Measurements from ENCODE around the gene TMEM164. TPM values are rescaled to one million over a fixed set of nuclear protein-coding genes. Genes with fewer than 3 reads are reported as not detected.

TMEM164 gene
- total RNA-seq, 2 experiments from 2014 or later, result 9.1 to 11.0 TPM

DNA sequence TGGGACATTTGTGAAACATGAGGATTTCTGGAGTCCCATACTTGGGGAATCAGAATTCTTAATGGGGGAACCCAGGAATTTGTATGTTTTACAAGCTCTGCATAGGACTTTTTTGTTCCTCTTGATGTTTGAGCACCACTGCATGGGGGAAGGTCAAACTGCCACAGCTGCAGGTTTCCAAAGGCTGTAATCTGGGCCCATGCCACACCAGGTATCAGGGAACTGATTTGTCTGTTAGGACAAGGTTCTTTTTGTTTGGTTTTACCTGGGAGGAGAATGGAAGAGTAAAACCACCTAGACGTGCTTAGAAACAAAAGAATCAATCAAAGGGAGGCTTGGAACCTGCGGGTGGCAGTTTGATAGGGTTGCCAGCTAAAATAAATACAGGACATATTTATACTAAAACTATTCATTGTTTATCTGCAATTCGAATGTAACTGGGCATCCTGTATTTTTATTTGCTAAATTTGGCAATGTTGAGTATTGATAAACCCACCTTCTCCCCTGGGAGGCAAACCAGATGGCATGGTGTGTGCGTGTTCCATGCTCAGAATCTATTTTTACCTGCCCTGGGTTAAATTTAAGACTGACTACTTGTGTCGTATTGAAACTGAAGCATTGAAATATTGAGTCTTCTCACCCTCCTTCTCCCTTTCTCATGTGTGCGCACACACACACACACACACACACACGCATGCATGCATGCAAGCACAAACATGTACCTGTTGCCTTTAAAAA lies 63.7 kb downstream of the TMEM164 start:
- no peaks in the 10 kb centered on the region for H3K4me1 Mint-ChIP-seq
- peaks cover 4% of the 10 kb centered on the region for H3K36me3 Mint-ChIP-seq
- H3K27ac Mint-ChIP-seq, result no peak overlapping the region
- H3K27me3 Mint-ChIP-seq, result no peaks in the 10 kb centered on the region
- no peak for DNase-seq
- H3K4me3 Mint-ChIP-seq, result no peak overlapping the region
- no peaks in the 10 kb centered on the region for H3K9me3 Mint-ChIP-seq

DNA sequence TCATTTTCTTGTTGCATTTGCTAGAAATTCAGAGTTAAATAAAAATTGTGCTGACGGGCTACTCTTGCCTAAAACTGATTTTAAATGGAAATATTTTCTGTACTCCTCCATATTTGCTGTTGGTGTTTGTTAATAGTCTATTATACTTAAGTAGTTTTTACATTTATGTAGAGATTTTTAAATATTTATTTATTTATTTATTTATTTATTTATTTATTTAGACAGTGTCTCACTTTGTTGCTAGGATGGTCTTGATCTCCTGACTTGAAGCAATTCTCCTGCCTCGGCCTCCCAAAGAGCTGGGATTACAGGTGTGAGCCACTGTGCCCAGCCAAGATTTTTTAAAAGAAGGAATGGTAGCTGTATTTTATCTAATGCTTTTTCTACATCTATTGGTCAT lies 68.1 kb downstream of the TMEM164 start:
- H3K4me1 Mint-ChIP-seq, result no peaks in the 10 kb centered on the region
- peaks cover 25% of the 10 kb centered on the region for H3K36me3 Mint-ChIP-seq
- H3K27me3 Mint-ChIP-seq, result no peaks in the 10 kb centered on the region
- no peak overlapping the region for H3K4me3 Mint-ChIP-seq
- peaks cover 3% of the 10 kb centered on the region for H3K9me3 Mint-ChIP-seq
- no peak for DNase-seq
- no peak overlapping the region for H3K27ac Mint-ChIP-seq

GRCh38 chrX:110081320-110081719 lies 78.4 kb downstream of the TMEM164 start:
- Mint-ChIP-seq H3K36me3 (peaks cover 13% of the 10 kb centered on the region), H3K27me3 (no peaks in the 10 kb centered on the region), H3K27ac (no peak overlapping the region), H3K4me3 (no peak overlapping the region), H3K9me3 (peaks cover 2% of the 10 kb centered on the region), H3K4me1 (peaks cover 6% of the 10 kb centered on the region)
- DNase-seq, result no peak

GRCh38 chrX:110081740-110082139 lies 78.8 kb downstream of the TMEM164 start:
- Mint-ChIP-seq H3K4me3 (no peak overlapping the region), H3K27me3 (no peaks in the 10 kb centered on the region), H3K27ac (no peak overlapping the region), H3K9me3 (no peaks in the 10 kb centered on the region), H3K36me3 (peaks cover 10% of the 10 kb centered on the region), H3K4me1 (peaks cover 8% of the 10 kb centered on the region)
- no peak for DNase-seq

- Mint-ChIP-seq H3K4me3 (no peak overlapping the region), H3K27me3 (no peaks in the 10 kb centered on the region), H3K4me1 (peaks cover 9% of the 10 kb centered on the region), H3K27ac (no peak overlapping the region), H3K9me3 (no peaks in the 10 kb centered on the region), H3K36me3 (peaks cover 8% of the 10 kb centered on the region)
- DNase-seq, result no peak
Observed at GRCh38 chrX:110082161-110082560, 79.2 kb downstream of the TMEM164 start.

DNA sequence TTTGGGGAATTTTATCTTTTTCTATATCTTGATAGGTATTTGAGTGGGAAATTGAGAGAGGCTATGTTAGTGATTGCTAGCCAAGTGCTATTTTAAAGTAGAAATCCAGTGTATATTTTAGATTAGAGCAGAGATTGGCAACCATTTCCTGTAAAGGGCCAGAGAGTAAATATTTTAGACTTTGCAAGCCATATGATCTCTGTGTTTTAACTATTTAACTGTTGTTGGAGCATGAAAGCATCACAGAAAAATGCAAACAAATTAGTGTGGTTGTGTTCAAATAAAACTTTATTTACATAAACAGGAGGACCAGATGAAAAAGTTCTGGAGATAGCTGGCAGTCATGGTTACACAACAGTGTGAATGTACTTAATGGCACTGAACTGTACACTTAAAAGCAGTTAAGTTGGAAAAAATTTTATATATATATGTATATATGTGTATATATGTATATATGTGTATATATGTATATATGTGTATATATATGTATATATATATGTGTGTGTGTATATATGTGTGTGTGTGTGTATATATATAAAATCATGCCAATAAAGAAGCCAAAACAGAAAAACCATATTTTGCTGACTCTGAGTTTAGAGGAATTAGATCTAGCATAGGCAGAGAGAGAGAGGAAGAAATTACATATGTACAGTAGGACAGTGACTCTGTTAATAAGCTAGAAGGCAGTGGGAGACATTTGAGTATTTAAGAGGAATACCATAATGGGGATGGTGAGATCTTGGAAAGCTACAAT lies 83.4 kb downstream of the TMEM164 start:
- peaks cover 5% of the 10 kb centered on the region for H3K36me3 Mint-ChIP-seq
- H3K27me3 Mint-ChIP-seq, result no peaks in the 10 kb centered on the region
- H3K4me1 Mint-ChIP-seq, result peaks cover 23% of the 10 kb centered on the region
- no peaks in the 10 kb centered on the region for H3K9me3 Mint-ChIP-seq
- H3K4me3 Mint-ChIP-seq, result no peak overlapping the region
- DNase-seq, result no peak
- no peak overlapping the region for H3K27ac Mint-ChIP-seq

DNA sequence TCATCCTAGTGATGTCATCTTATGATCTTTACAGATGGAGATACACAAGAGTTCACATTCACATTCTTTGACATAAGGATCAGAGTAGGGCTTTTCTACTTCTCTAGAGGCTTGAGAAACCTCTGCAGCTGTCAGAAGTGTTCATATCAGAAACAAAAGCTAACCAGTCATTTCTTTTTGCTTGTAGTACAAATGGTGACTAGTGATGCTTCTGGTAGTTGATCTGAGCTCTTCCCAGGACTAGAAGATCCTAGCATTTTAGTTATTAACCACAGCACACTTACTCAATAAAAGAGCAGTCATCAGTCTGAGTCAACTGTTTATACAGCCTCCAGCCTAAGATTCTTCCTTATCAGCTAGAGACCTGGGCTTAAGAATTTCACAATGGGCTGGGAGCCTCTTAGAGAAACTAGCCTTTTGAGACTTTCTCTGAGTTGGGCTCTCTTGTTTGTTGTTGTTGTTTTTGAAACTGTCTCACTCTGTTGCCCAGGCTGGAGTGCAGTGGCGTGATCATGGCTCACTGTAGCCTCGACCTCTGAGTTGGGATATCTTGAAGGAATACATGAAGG lies 84.1 kb downstream of the TMEM164 start:
- Mint-ChIP-seq H3K9me3 (no peaks in the 10 kb centered on the region), H3K36me3 (peaks cover 5% of the 10 kb centered on the region)

GRCh38 chrX:110087485-110088356 lies 84.8 kb downstream of the TMEM164 start:
- no peak overlapping the region for H3K4me3 Mint-ChIP-seq
- DNase-seq, result no peak
- no peaks in the 10 kb centered on the region for H3K27me3 Mint-ChIP-seq
- H3K36me3 Mint-ChIP-seq, result peaks cover 5% of the 10 kb centered on the region
- H3K27ac Mint-ChIP-seq, result no peak overlapping the region
- peaks cover 23% of the 10 kb centered on the region for H3K4me1 Mint-ChIP-seq
- H3K9me3 Mint-ChIP-seq, result no peaks in the 10 kb centered on the region

More for the DNA sequence above, 84.1 kb downstream of the TMEM164 start:
- peaks cover 23% of the 10 kb centered on the region for H3K4me1 Mint-ChIP-seq
- no peaks in the 10 kb centered on the region for H3K27me3 Mint-ChIP-seq
- no peak overlapping the region for H3K27ac Mint-ChIP-seq
- no peak for DNase-seq
- no peak overlapping the region for H3K4me3 Mint-ChIP-seq

DNA sequence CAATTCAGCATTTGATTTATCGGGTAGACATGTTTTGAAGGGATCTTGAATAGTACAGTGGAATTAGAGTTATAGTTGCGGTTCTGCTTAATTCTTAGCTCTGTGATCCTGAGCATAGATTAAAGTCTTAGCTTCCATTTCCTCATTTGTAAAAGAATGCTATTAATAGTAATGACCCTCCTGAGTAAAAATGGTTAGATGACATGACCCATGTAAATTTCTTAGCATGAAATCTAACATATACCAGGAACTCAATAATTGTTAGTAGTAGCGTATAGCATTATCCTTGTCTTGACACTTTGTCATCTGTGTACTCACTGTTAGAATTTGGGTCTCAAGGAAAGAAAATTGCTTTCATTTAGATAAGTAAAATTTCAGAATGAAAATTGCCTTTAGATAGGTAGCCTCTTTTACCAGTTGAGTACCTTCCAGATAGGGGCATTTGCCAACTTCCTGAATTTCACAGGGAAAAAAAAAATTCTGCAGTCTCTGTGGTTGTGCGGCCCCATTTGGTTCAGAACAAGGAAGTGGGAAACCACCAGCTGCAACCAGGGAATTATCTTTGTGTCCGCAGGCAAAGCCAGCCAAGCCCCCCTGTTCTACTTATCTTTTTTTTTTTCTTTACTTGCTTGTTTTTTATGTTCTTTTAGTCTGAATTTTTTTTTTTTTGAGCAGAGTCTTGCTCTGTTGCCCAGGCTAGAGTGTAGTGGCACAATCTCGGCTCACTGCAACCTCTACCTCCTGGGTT lies 86.9 kb downstream of the TMEM164 start:
- peaks cover 4% of the 10 kb centered on the region for H3K9me3 Mint-ChIP-seq
- no peak for DNase-seq
- no peak overlapping the region for H3K27ac Mint-ChIP-seq
- H3K27me3 Mint-ChIP-seq, result no peaks in the 10 kb centered on the region
- peaks cover 23% of the 10 kb centered on the region for H3K4me1 Mint-ChIP-seq
- peaks cover 16% of the 10 kb centered on the region for H3K36me3 Mint-ChIP-seq
- H3K4me3 Mint-ChIP-seq, result no peak overlapping the region

DNA sequence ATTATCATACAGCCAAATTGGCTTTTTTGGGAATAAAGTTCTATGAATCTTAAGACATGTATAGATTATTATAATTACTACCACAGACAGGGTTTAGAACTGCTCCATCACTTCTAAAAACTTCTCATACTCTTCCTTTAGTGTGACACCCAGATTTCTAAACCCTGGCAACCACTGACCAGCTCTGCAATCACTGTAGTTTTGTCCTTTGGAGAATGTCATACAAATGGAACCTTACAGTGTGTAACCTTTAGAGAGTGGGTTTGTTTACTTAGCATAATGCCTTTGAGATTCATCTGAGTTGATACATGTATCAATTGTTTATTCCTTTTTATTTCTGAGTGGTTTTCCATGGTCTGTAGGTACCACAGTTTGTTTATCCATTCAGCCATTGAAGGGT lies 95.0 kb downstream of the TMEM164 start:
- Mint-ChIP-seq H3K27me3 (no peaks in the 10 kb centered on the region), H3K9me3 (peaks cover 4% of the 10 kb centered on the region), H3K4me3 (no peak overlapping the region), H3K36me3 (peaks cover 26% of the 10 kb centered on the region), H3K4me1 (peaks cover 2% of the 10 kb centered on the region), H3K27ac (no peak overlapping the region)
- DNase-seq, result no peak

- no peak overlapping the region for H3K4me3 Mint-ChIP-seq
- DNase-seq, result no peak
- H3K9me3 Mint-ChIP-seq, result no peaks in the 10 kb centered on the region
- no peaks in the 10 kb centered on the region for H3K27me3 Mint-ChIP-seq
- H3K4me1 Mint-ChIP-seq, result peaks cover 2% of the 10 kb centered on the region
- H3K27ac Mint-ChIP-seq, result no peak overlapping the region
- peaks cover 4% of the 10 kb centered on the region for H3K36me3 Mint-ChIP-seq
Observed at GRCh38 chrX:110103344-110103743, 100.4 kb downstream of the TMEM164 start.

DNA sequence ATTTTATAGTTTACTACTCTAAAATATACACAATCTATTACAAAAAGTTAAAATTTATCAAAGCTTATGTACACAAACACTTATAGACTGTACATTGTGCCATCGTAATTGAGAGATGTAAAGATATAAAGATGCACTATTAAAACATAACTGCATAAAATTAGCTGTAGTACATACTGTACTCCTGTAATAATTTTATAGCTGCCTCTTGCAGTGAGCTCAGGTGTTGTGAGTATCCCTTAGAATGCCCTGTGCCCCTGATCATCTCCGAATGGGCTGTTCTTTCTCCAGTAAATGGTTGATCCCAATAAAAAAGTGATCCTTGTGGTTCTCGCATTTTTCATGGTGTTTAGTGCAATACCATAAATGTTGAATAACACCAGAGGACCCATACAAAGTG lies 101.2 kb downstream of the TMEM164 start:
- H3K4me1 Mint-ChIP-seq, result peaks cover 2% of the 10 kb centered on the region
- no peak overlapping the region for H3K4me3 Mint-ChIP-seq
- no peak overlapping the region for H3K27ac Mint-ChIP-seq
- H3K36me3 Mint-ChIP-seq, result peaks cover 4% of the 10 kb centered on the region
- no peaks in the 10 kb centered on the region for H3K9me3 Mint-ChIP-seq
- no peaks in the 10 kb centered on the region for H3K27me3 Mint-ChIP-seq
- DNase-seq, result no peak

DNA sequence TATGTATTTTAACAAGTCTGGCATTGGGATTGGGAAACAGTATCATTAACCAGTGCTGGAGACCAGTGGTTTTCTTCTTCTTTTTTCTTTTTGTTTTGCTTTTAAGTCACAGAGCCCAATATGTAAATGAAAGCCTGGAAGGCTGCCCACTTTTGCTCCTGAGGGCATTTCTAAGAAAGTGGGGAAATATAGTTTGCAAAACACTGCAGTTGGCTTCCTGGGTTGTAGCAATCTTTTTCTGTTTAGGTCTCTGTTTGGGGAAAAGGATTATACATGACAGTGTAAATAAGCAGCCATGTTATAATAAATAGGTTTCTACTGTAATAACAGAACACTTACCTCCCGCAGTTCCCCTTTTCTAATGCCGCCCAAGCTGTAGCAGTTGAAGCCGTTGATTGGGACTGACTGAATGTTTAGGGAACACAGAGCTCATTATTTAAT lies 105.5 kb downstream of the TMEM164 start:
- H3K9me3 Mint-ChIP-seq, result no peaks in the 10 kb centered on the region
- H3K4me1 Mint-ChIP-seq, result no peaks in the 10 kb centered on the region
- no peak overlapping the region for H3K4me3 Mint-ChIP-seq
- DNase-seq, result no peak
- no peak overlapping the region for H3K27ac Mint-ChIP-seq
- no peaks in the 10 kb centered on the region for H3K27me3 Mint-ChIP-seq
- H3K36me3 Mint-ChIP-seq, result peaks cover 3% of the 10 kb centered on the region

DNA sequence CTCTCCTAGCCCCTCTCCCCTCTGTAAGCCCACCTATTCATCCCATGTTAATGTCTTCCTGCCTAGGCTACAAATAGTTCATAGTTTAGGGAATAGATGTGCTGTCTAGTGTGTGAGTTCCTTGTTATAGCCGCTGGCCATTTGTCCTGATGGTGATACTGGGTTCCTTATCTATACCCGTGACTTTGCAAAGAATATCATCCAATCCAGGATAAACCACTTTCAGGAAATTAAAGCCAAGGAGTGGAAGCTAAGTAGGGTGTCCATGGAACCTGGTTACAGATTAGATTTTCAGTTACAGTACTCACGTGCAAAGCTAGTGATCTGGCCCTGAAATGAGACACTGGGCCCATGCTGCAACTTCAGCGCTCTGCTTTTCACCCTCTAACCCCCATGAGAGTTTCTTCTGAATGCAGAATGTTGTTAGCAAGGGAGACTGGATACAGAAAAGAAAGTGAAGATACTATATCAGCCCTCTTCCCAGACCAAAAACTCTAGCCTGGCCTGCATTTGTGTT lies 111.4 kb downstream of the TMEM164 start:
- Mint-ChIP-seq H3K27ac (no peak overlapping the region), H3K9me3 (no peaks in the 10 kb centered on the region), H3K4me3 (no peak overlapping the region), H3K27me3 (no peaks in the 10 kb centered on the region), H3K4me1 (no peaks in the 10 kb centered on the region), H3K36me3 (peaks cover 3% of the 10 kb centered on the region)
- no peak for DNase-seq

All from activated naive CD8-positive, alpha-beta T cell treated with anti-CD3 and anti-CD28 coated beads for 36 hours (primary cell).